OCI-LY7 (cell line): ENCODE results near the gene GXYLT2. TPM values are rescaled to one million over a fixed set of nuclear protein-coding genes. Genes with fewer than 3 reads are reported as not detected.

Source experiments
- BruUV-seq: library from RNA; stranded (reverse); fragments of 400-500 nt; replicated peaks from 2 replicates; lab custom pipeline; 2021; lab: Mats Ljungman, UMichigan
- CTCF ChIA-PET: fragments of 300-600 bp; sonication (Branson Sonifier 250); formaldehyde crosslinking; loops from one replicate; lab custom pipeline; 2022; ENCODE audit warnings: antibody characterized with exemption; ENCODE audit not compliant: unreplicated experiment; lab: Charles Lee
- POLR2A ChIA-PET: fragments of 300-600 bp; sonication (Branson Sonifier 250); formaldehyde crosslinking; loops from one replicate; lab custom pipeline; 2022; ENCODE audit warnings: antibody characterized with exemption; lab: Charles Lee
- DNase-seq: peaks from one replicate; pipeline ENCODE4 v3.0.0-alpha.2; 2015; ENCODE audit warnings: low spot score
- H2AFZ ChIP-seq: fragments of 200-600 bp; sonication (generic), shearing (Covaris generic); 2 replicates; pipeline ENCODE4 v1.6.1; 2014; ENCODE audit warnings: mild to moderate bottlenecking, antibody characterized with exemption, low read length, moderate library complexity
- H3K27ac ChIP-seq: fragments of 200-600 bp; sonication (generic); 2 replicates; pipeline ENCODE4 v1.5.1; 2014; ENCODE audit warnings: mixed run types, low read depth, mild to moderate bottlenecking, moderate library complexity, low read length, inconsistent platforms; ENCODE audit not compliant: poor library complexity, severe bottlenecking
- H3K36me3 ChIP-seq: fragments of 200-600 bp; sonication (generic); 2 replicates; pipeline ENCODE4 v1.6.1; 2014; ENCODE audit warnings: mild to moderate bottlenecking, antibody characterized with exemption, low read length, moderate library complexity, mixed read lengths; ENCODE audit not compliant: insufficient read depth
- H3K4me1 ChIP-seq: fragments of 200-600 bp; sonication (generic); 2 replicates; pipeline ENCODE4 v1.5.1; 2014; ENCODE audit warnings: mild to moderate bottlenecking, low read length; ENCODE audit not compliant: insufficient read depth, poor library complexity, severe bottlenecking
- H3K4me2 ChIP-seq: fragments of 200-600 bp; sonication (generic); 2 replicates; pipeline ENCODE4 v1.6.1; 2014; ENCODE audit warnings: mild to moderate bottlenecking, low read length
- H3K4me3 ChIP-seq: fragments of 200-600 bp; sonication (generic); 2 replicates; pipeline ENCODE4 v1.5.1; 2014; ENCODE audit warnings: mild to moderate bottlenecking, low read depth, low read length; ENCODE audit not compliant: poor library complexity, severe bottlenecking
- H3K79me2 ChIP-seq: fragments of 200-600 bp; sonication (generic); 2 replicates; pipeline ENCODE4 v1.6.1; 2016; ENCODE audit warnings: low read depth, mild to moderate bottlenecking, low read length, moderate library complexity, mixed read lengths; ENCODE audit not compliant: insufficient read depth
- H3K9me2 ChIP-seq: fragments of 200-600 bp; sonication (generic); 2 replicates; pipeline ENCODE4 v1.6.1; 2016; ENCODE audit warnings: mild to moderate bottlenecking, low read length, mixed read lengths; ENCODE audit not compliant: insufficient read depth
- H3K9me3 ChIP-seq: fragments of 200-600 bp; sonication (generic); 2 replicates; pipeline ENCODE4 v1.6.1; 2014; ENCODE audit warnings: mild to moderate bottlenecking, mixed run types, low read length, mixed read lengths
- H4K20me1 ChIP-seq: fragments of 200-600 bp; sonication (generic); 2 replicates; pipeline ENCODE4 v1.6.1; 2014; ENCODE audit warnings: mild to moderate bottlenecking, antibody characterized with exemption, low read length, moderate library complexity, mixed read lengths; ENCODE audit not compliant: insufficient read depth
- EZH2phosphoT487 ChIP-seq: fragments of 200-600 bp; sonication (generic); IDR thresholded peaks from 2 replicates; pipeline ENCODE4 v1.6.1; 2018; ENCODE audit warnings: low read depth, borderline replicate concordance, mild to moderate bottlenecking, mixed run types, antibody characterized with exemption, low read length, moderate library complexity, mixed read lengths
- intact Hi-C: fragments of 100-400 bp; cut with micrococcal nuclease; formaldehyde crosslinking; loops from one replicate; pipeline ENCODE4 v1.10.0; 2022; ENCODE audit not compliant: unreplicated experiment
- total RNA-seq, 2 experiments: library from RNA; depleted of rRNA in 1 of 2; stranded (reverse); fragments of >200 nt in 1 of 2; shearing (Covaris generic) in 1 of 2; gene quantifications; 2 replicates each; pipeline ENCODE4 v1.2.3, GENCODE V29; 2014 to 2022
- TF ChIP-seq, protein P1 (sequence below): fragments of 200-600 bp; sonication (generic); conservative IDR thresholded peaks from 2 replicates; pipeline ENCODE4 v1.5.1; 2014; ENCODE audit warnings: mild to moderate bottlenecking, antibody characterized with exemption, low read length, moderate library complexity, mixed read lengths

GXYLT2 gene
- total RNA-seq, 2 experiments from 2014 or later, result not detected

DNA sequence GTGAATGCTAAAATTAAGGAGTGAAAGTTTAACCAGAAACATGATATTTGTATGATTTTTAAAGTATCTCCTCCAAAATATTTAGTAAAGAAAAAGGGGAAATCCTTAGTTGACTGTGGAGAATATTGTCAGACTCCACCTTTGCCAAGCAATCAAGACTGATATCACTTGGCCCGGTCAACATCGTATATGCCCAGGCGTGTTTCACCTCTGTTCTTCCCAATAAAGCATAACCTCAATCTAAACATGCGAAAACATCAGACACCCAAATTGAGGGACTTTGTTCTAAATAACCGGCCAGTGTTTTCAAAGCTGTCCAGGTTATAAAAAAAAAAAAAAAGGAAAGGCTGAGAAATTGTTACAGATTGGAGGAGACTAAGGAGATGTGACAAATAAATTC, 54.6 kb downstream of the GXYLT2 start:
- intact Hi-C loops, result no loop called here
- Histone ChIP-seq H3K4me1 (no peaks in the 10 kb centered on the region), H3K79me2 (no peaks in the 10 kb centered on the region), H4K20me1 (no peaks in the 10 kb centered on the region), H2AFZ (no peak overlapping the region), H3K27ac (no peak overlapping the region), H3K9me3 (no peaks in the 10 kb centered on the region), H3K4me2 (no peak overlapping the region), H3K36me3 (no peaks in the 10 kb centered on the region), H3K4me3 (no peak overlapping the region), H3K9me2 (no peaks in the 10 kb centered on the region)
- no peak for DNase-seq
- no TSS peak for BruUV-seq
- TF ChIP-seq, protein P1, sequence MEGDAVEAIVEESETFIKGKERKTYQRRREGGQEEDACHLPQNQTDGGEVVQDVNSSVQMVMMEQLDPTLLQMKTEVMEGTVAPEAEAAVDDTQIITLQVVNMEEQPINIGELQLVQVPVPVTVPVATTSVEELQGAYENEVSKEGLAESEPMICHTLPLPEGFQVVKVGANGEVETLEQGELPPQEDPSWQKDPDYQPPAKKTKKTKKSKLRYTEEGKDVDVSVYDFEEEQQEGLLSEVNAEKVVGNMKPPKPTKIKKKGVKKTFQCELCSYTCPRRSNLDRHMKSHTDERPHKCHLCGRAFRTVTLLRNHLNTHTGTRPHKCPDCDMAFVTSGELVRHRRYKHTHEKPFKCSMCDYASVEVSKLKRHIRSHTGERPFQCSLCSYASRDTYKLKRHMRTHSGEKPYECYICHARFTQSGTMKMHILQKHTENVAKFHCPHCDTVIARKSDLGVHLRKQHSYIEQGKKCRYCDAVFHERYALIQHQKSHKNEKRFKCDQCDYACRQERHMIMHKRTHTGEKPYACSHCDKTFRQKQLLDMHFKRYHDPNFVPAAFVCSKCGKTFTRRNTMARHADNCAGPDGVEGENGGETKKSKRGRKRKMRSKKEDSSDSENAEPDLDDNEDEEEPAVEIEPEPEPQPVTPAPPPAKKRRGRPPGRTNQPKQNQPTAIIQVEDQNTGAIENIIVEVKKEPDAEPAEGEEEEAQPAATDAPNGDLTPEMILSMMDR, result no peak
- no peak for TF ChIP-seq EZH2phosphoT487
- ChIA-PET CTCF (no interaction called here), POLR2A (interaction anchor here (0.7 kb wide), 1 partner anchor 114 kb away, joined by 3 read pairs; no protein-coding TSS in a partner anchor)

DNA sequence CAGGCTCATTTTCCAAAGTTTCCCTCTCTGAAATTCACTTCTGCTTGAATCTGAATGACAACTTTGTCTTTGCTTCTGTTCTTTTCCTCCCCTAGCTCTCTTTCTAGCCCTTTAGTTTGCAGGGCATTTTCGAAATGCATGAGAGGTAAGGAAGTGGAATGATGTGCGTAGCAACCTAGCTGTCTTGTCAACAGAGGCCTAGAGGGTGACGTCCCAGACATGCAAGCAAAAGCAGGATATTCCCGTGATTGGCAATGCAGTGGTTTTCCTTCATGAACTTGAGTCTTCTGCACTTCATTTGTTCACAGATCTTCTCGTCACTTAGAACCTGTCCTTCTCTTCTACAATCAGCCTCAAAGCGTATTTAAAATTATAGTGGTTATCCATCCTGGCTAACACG, 56.9 kb downstream of the GXYLT2 start:
- H3K36me3 ChIP-seq, result no peaks in the 10 kb centered on the region
- no peaks in the 10 kb centered on the region for H3K79me2 ChIP-seq
- no peak for DNase-seq
- intact Hi-C loops, result no loop called here
- no peaks in the 10 kb centered on the region for H3K4me1 ChIP-seq
- POLR2A ChIA-PET, result interaction anchor here (0.6 kb wide), 1 partner anchor 147 kb away, joined by 3 read pairs; no protein-coding TSS in a partner anchor
- H3K4me3 ChIP-seq, result no peak overlapping the region
- no peak overlapping the region for H3K27ac ChIP-seq
- H3K9me3 ChIP-seq, result no peaks in the 10 kb centered on the region
- no TSS peak for BruUV-seq
- CTCF ChIA-PET, result no interaction called here
- H4K20me1 ChIP-seq, result no peaks in the 10 kb centered on the region
- no peak overlapping the region for H3K4me2 ChIP-seq
- no peaks in the 10 kb centered on the region for H3K9me2 ChIP-seq
- TF ChIP-seq, protein P1, result no peak
- TF ChIP-seq EZH2phosphoT487, result no peak
- H2AFZ ChIP-seq, result no peak overlapping the region

DNA sequence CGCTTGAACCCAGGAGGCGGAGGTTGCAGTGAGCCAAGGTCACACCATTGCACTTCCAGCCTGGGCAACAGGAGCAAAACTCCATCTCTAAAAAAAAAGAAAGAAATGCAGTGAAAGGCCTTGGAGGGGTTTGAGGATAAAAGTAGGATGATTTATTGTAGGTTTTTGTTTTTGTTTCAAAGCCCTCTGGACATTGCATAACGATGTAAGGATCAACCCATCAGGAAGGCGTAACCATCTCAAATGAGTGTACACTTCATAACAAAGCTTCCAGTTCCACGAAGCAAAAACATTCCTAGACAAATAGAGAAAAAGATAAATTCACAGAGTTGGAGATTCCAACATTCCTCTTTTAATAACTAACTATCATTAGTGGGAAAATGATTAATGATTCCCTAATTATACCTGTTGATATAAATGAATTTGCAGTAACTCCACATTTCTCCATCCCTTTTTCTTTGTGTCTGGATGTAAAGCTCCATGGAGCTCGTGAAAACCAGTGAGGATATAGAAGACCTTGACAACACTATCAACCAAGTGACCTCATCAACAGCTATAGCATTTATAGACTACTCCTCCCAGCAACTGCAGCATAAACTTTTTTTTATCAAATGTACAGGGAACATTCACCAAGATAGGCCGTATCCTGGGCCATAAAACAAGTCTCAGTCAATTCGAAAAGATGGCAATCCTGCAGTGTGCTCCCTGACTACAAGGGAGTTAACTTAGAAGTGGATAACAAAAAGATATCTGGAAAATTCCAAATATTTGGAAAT, 60.1 kb downstream of the GXYLT2 start:
- no peaks in the 10 kb centered on the region for H3K36me3 ChIP-seq
- CTCF ChIA-PET, result interaction anchor here (1.8 kb wide), 1 partner anchor 109 kb away, joined by 5 read pairs; no protein-coding TSS in a partner anchor
- peaks cover 17% of the 10 kb centered on the region for H3K4me1 ChIP-seq
- no peak overlapping the region for H3K4me2 ChIP-seq
- no TSS peak for BruUV-seq
- no peaks in the 10 kb centered on the region for H3K79me2 ChIP-seq
- no peaks in the 10 kb centered on the region for H3K9me2 ChIP-seq
- H3K9me3 ChIP-seq, result no peaks in the 10 kb centered on the region
- intact Hi-C loops, result no loop called here
- POLR2A ChIA-PET, result interaction anchor here (0.6 to 0.9 kb wide), 3 partner anchors 33 to 1430 kb away, joined by 3 read pairs; no protein-coding TSS in a partner anchor
- no peaks in the 10 kb centered on the region for H4K20me1 ChIP-seq
- DNase-seq, result no peak
- no peak overlapping the region for H3K27ac ChIP-seq
- no peak for TF ChIP-seq EZH2phosphoT487
- TF ChIP-seq, protein P1, result no peak
- H2AFZ ChIP-seq, result no peak overlapping the region
- no peak overlapping the region for H3K4me3 ChIP-seq
